ENCODE measurements around the gene NCK2. TPM values are rescaled to one million over a fixed set of nuclear protein-coding genes. Genes with fewer than 3 reads are reported as not detected.

The NCK2 gene
- total and polyA plus RNA-seq, 7 donors = 26.5 to 111 (median 40.1) TPM

DNA sequence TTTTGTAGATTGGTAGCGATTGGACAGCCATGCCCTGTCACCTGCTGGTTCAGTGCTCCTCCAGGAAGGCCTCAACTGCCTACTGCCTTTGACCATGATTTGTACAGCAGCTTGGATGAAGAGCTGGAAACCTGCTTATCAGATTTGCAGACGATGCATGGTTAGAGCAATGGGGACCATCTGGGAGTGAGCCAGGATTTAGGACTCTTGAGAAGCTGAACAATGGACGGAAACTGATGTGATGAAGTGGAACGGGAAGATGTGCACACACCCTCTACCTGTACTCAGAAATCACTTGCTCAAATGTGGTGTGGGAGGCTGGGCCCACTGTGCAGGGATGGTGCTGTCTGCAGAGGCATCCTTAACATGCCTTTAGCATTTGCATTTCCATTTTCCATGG, 57.2 kb downstream of the NCK2 start:
- no peaks in the 10 kb centered on the region for H3K36me3 ChIP-seq (ENCODE audit: insufficient read depth in 1 of 2, low read depth in 1 of 2)
- intact Hi-C loops (cut with DNase I) = no loop called here
- WGBS, 3 donors = 73 to 82% (median 77%) methylated on average over 4 of the region's 4 CpGs
- TF ChIP-seq, protein P1, sequence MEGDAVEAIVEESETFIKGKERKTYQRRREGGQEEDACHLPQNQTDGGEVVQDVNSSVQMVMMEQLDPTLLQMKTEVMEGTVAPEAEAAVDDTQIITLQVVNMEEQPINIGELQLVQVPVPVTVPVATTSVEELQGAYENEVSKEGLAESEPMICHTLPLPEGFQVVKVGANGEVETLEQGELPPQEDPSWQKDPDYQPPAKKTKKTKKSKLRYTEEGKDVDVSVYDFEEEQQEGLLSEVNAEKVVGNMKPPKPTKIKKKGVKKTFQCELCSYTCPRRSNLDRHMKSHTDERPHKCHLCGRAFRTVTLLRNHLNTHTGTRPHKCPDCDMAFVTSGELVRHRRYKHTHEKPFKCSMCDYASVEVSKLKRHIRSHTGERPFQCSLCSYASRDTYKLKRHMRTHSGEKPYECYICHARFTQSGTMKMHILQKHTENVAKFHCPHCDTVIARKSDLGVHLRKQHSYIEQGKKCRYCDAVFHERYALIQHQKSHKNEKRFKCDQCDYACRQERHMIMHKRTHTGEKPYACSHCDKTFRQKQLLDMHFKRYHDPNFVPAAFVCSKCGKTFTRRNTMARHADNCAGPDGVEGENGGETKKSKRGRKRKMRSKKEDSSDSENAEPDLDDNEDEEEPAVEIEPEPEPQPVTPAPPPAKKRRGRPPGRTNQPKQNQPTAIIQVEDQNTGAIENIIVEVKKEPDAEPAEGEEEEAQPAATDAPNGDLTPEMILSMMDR (IDR thresholded peaks at IDR 0.05) = no peak
- no peak overlapping the region for H3K27ac ChIP-seq
- H3K4me1 ChIP-seq = peaks cover 59% of the 10 kb centered on the region
- no peak overlapping the region for H3K4me3 ChIP-seq
- ATAC-seq (no peak), DNase-seq (no peak)
- no peaks in the 10 kb centered on the region for H3K9me3 ChIP-seq
- no peaks in the 10 kb centered on the region for H3K27me3 ChIP-seq (ENCODE audit: insufficient read depth in 3 of 3, low read length in 2 of 3)

DNA sequence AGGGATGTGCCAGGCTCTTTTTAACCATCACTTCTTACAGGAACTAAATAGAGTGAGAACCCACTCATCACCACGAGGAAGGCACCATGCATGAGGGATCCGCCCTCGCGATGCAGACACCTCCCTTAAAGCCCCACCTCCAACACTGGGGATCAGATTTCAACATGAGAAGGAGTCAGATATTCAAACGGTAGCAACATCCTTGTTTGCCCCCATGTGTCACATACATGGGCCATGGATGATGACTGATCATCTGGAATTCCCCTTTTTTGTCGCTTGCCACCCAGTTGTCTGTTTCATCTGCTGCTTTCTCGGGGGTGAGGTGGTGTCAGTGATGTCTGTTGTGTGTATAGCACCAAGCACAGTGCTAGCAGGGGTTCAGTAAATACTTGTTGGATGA, 57.9 kb downstream of the NCK2 start:
- Histone ChIP-seq H3K9me3 (no peaks in the 10 kb centered on the region), H3K36me3 (ENCODE audit: insufficient read depth in 1 of 2, low read depth in 1 of 2) (no peaks in the 10 kb centered on the region), H3K27me3 (ENCODE audit: insufficient read depth in 3 of 3, low read length in 2 of 3) (no peaks in the 10 kb centered on the region), H3K4me3 (no peak overlapping the region), H3K4me1 (peaks cover 57% of the 10 kb centered on the region), H3K27ac (no peak overlapping the region)
- WGBS, 3 donors = 60 to 76% (median 66%) methylated on average over 7 of the region's 7 CpGs
- TF ChIP-seq, protein P1 (IDR thresholded peaks at IDR 0.05) = no peak
- DNase-seq (no peak), ATAC-seq (peak in 2 of 4 donors; percentile 21 to 42)
- intact Hi-C loops (cut with DNase I) = no loop called here

DNA sequence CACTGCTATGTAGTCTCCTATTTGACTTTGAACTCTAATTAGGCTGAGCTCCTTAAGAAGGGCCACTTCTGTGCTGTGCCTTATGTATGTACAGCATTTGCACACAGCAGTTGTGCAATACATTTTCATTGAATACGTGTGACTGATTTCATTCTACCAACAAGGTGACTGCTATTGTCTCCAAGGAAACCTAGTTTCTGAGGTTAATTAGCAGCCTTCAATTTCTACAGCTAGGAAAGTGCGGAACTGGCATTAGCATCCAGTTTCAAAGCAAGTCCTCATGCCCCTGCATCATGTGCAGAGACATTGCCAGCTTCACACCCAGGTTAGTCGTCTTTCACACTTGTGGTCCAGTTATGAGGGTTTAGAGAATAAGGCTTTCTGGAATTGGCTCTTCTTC, 58.6 kb downstream of the NCK2 start:
- ATAC-seq (peak in 1 of 4 donors; percentile 20), DNase-seq (no peak)
- no peak overlapping the region for H3K27ac ChIP-seq
- TF ChIP-seq, protein P1 (IDR thresholded peaks at IDR 0.05) = no peak
- no peaks in the 10 kb centered on the region for H3K9me3 ChIP-seq
- H3K4me1 ChIP-seq = peaks cover 51% of the 10 kb centered on the region
- intact Hi-C loops (cut with DNase I) = no loop called here
- H3K27me3 ChIP-seq (ENCODE audit: insufficient read depth in 3 of 3, low read length in 2 of 3) = no peaks in the 10 kb centered on the region
- WGBS, 3 donors = 71 to 84% (median 74%) methylated on average over 3 of the region's 3 CpGs
- H3K36me3 ChIP-seq (ENCODE audit: insufficient read depth in 1 of 2, low read depth in 1 of 2) = no peaks in the 10 kb centered on the region
- H3K4me3 ChIP-seq = no peak overlapping the region

DNA sequence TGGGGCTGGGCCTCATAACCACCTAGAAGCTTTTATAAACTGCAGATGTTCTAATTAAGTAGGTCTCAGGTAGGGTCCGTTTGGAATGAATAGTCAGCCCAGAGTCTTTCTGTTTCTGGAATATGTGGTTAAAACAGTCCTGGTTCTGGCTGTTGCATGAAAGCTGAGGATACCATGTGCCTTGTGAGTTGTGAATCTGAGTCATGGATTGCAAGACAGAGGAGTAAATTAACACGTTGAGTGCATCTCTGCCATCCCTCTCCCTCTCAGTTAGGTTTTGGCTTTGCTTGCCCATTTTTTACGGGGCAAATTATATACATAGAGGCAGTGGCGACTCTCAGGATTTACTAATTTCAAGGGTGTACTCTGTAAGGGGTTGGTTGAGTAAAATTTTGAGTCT, 59.1 kb downstream of the NCK2 start:
- ATAC-seq = peak in 2 of 4 donors; percentile 81 to 86
- peaks cover 48% of the 10 kb centered on the region for H3K4me1 ChIP-seq
- H3K27ac ChIP-seq = no peak overlapping the region
- H3K4me3 ChIP-seq = no peak overlapping the region
- no peak for DNase-seq
- no peaks in the 10 kb centered on the region for H3K9me3 ChIP-seq
- no peaks in the 10 kb centered on the region for H3K36me3 ChIP-seq (ENCODE audit: insufficient read depth in 1 of 2, low read depth in 1 of 2)
- TF ChIP-seq, protein P1 (IDR thresholded peaks at IDR 0.05) = no peak
- 61 to 79% (median 64%) methylated on average over 4 of the region's 4 CpGs for WGBS, 3 donors
- no peaks in the 10 kb centered on the region for H3K27me3 ChIP-seq (ENCODE audit: insufficient read depth in 3 of 3, low read length in 2 of 3)
- intact Hi-C loops (cut with DNase I) = no loop called here

DNA sequence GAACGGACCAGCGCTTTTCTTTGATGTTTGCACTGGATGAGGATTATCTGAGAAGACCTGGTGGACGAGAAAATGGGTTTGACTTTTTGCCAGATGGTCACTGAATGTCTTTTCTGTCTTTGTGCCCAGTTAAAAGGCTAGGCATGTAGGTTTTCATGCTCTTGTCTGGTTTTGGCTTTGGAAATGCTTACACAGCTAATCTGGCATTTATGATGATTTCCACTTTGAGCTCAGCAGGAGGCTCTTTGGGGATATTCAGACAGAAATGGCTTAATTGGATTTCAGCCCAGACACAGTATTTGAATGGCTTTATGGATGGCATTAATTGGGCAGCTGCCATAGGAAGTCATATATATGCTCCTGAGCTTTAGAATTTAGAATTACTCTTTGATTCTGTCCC, 59.6 kb downstream of the NCK2 start:
- H3K36me3 ChIP-seq (ENCODE audit: insufficient read depth in 1 of 2, low read depth in 1 of 2) = no peaks in the 10 kb centered on the region
- intact Hi-C loops (cut with DNase I) = no loop called here
- ATAC-seq (no peak), DNase-seq (no peak)
- 46 to 82% (median 47%) methylated on average over 3 of the region's 3 CpGs for WGBS, 3 donors
- no peaks in the 10 kb centered on the region for H3K27me3 ChIP-seq (ENCODE audit: insufficient read depth in 3 of 3, low read length in 2 of 3)
- TF ChIP-seq, protein P1 (IDR thresholded peaks at IDR 0.05) = no peak
- H3K4me1 ChIP-seq = peaks cover 48% of the 10 kb centered on the region
- no peaks in the 10 kb centered on the region for H3K9me3 ChIP-seq
- no peak overlapping the region for H3K27ac ChIP-seq
- H3K4me3 ChIP-seq = no peak overlapping the region

All from psoas muscle (tissue), 8 donors.